GM12873 (cell line): Measurements from ENCODE around the gene BUD13.

ENCODE experiments used
- CTCF ChIP-seq: IDR thresholded peaks from 2 replicates; pipeline ENCODE4 v1.5.1; 2012; ENCODE audit warnings: low read depth, mild to moderate bottlenecking, moderate library complexity, low read length, control low read depth; ENCODE audit not compliant: insufficient read depth; ENCODE audit errors: missing control alignments

BUD13 gene

GRCh38 chr11:116772443-116773202 is at the start of gene BUD13:
TSS of gene BUD13 (minus strand) at chr11:116772987. CDS start at chr11:116772964, 23 bp downstream.
- TF ChIP-seq CTCF: no peak

GRCh38 chr11:116822575-116822974 is 49.8 kb upstream of the BUD13 start:
- TF ChIP-seq CTCF: no peak

GRCh38 chr11:116821050-116821918 is 48.5 kb upstream of the BUD13 start:
- TF ChIP-seq CTCF: no peak

- TF ChIP-seq CTCF: no peak
Observed at GRCh38 chr11:116819049-116819448, 46.3 kb upstream of the BUD13 start.

GRCh38 chr11:116814502-116814901 is 41.7 kb upstream of the BUD13 start:
- TF ChIP-seq CTCF: no peak

- TF ChIP-seq CTCF: no peak
Observed at GRCh38 chr11:116813781-116814471, 41.1 kb upstream of the BUD13 start.

- TF ChIP-seq CTCF: no peak
Observed at GRCh38 chr11:116813170-116813569, 40.4 kb upstream of the BUD13 start.
